Body of pancreas (tissue), 4 donors: ENCODE results near the gene EOGT. TPM values are rescaled to one million over a fixed set of nuclear protein-coding genes. Genes with fewer than 3 reads are reported as not detected.

Source experiments
- ATAC-seq: fragments of 150-250 bp; one replicate; pipeline ENCODE4 v1.9.1; 2016
- DNase-seq, 4 donors: peaks; one replicate each; pipeline ENCODE4 v3.0.0-alpha.2; 2019
- H3K27ac ChIP-seq, 4 donors: fragments of 200-600 bp; sonication (generic); 1 replicate in 3 of 4; 2 replicates in 1 of 4; pipeline versions ENCODE4 v1.5.1 to v1.6.1; 2016 to 2019; ENCODE audit warnings: mild to moderate bottlenecking in 1 of 4, mixed read lengths in 1 of 4, moderate library complexity in 1 of 4
- H3K27me3 ChIP-seq, 2 donors: fragments of 200-600 bp; sonication (generic); one replicate each; pipeline ENCODE4 v1.6.0; 2016; ENCODE audit warnings: mild to moderate bottlenecking in 1 of 2
- H3K36me3 ChIP-seq, 2 donors: fragments of 200-600 bp; sonication (generic); replicated peaks in 1 of 2; 2 replicates each; pipeline ENCODE4 v1.5.1; 2016; ENCODE audit warnings: low read depth in 2 of 2; ENCODE audit not compliant: insufficient read depth in 1 of 2
- H3K4me1 ChIP-seq: fragments of 200-600 bp; sonication (generic); one replicate; pipeline ENCODE4 v1.6.0; 2016
- H3K4me3 ChIP-seq, 2 donors: fragments of 200-600 bp; sonication (generic); 1 replicate in 1 of 2; 2 replicates in 1 of 2; pipeline ENCODE4 v1.5.1; 2016 to 2019
- H3K9me3 ChIP-seq, 3 donors: fragments of 200-600 bp; sonication (generic); 1 replicate in 2 of 3; 2 replicates in 1 of 3; pipeline ENCODE4 v1.5.1; 2016
- CTCF ChIP-seq, 7 experiments: fragments of 450-650 bp in 4 of 7; fragments of 200-600 bp in 3 of 7; sonication (generic) in 3 of 7; IDR thresholded peaks; one replicate each; pipeline ENCODE4 v1.5.1; 2016 to 2019; ENCODE audit warnings: antibody characterized with exemption in 7 of 7
- POLR2A ChIP-seq, 3 donors: fragments of 450-650 bp; IDR thresholded peaks; one replicate each; pipeline ENCODE4 v1.6.1; 2016; ENCODE audit warnings: antibody characterized with exemption in 3 of 3, mild to moderate bottlenecking in 2 of 3
- WGBS, 2 donors: methylation state at CpG; one replicate each; pipeline ENCODE4 v1.1.5; 2017; 5-methylcytosine and 5-hydroxymethylcytosine counted together
- intact Hi-C: fragments of 100-400 bp; cut with DNase I; formaldehyde crosslinking; loops from one replicate; pipeline ENCODE4 v1.15.1; 2023
- total RNA-seq, 2 donors: library from RNA; depleted of rRNA; stranded (reverse); fragments of >200 nt; gene quantifications; one replicate each; pipeline ENCODE4 v1.1.0, GENCODE V29; 2016

The EOGT gene
- total RNA-seq, 2 donors from 2014 or later, result 9.9 to 15.6 TPM

GRCh38 chr3:68997887-68998286 lies 15.6 kb downstream of the EOGT start:
- Histone ChIP-seq H3K9me3 (no peaks in the 10 kb centered on the region), H3K36me3 (peaks cover 6 to 18% of the 10 kb centered on the region in 2 donors), H3K27me3 (no peaks in the 10 kb centered on the region), H3K4me1 (no peaks in the 10 kb centered on the region), H3K4me3 (no peak overlapping the region), H3K27ac (no peak overlapping the region)
- 83 to 84% methylated on average over 6 of the region's 6 CpGs for WGBS, 2 donors
- intact Hi-C loops, result no loop called here
- ATAC-seq, result no peak
- TF ChIP-seq POLR2A (IDR thresholded peaks at IDR 0.05) (no peak), CTCF (IDR thresholded peaks at IDR 0.05) (no peak)
- no peak for DNase-seq

- no peaks in the 10 kb centered on the region for H3K27me3 ChIP-seq
- no peak for TF ChIP-seq POLR2A (IDR thresholded peaks at IDR 0.05)
- TF ChIP-seq CTCF (IDR thresholded peaks at IDR 0.05), result no peak
- H3K4me3 ChIP-seq, result no peak overlapping the region
- ATAC-seq (no peak), DNase-seq (no peak)
- 68 to 84% methylated on average over 7 to 8 of the region's 8 CpGs for WGBS, 2 donors
- H3K36me3 ChIP-seq, result peaks cover 6 to 16% of the 10 kb centered on the region in 2 donors
- intact Hi-C loops, result no loop called here
- no peaks in the 10 kb centered on the region for H3K4me1 ChIP-seq
- H3K9me3 ChIP-seq, result no peaks in the 10 kb centered on the region
- no peak overlapping the region for H3K27ac ChIP-seq
Measured at GRCh38 chr3:68996356-68996995, 17.0 kb downstream of the EOGT start.

- intact Hi-C loops, result no loop called here
- Histone ChIP-seq H3K27me3 (no peaks in the 10 kb centered on the region), H3K27ac (no peak overlapping the region), H3K9me3 (no peaks in the 10 kb centered on the region), H3K36me3 (peaks cover 3 to 23% of the 10 kb centered on the region in 2 donors), H3K4me1 (no peaks in the 10 kb centered on the region), H3K4me3 (no peak overlapping the region)
- WGBS, 2 donors, result 90 to 92% methylated on average over 4 of the region's 4 CpGs
- DNase-seq (no peak), ATAC-seq (no peak)
- TF ChIP-seq CTCF (IDR thresholded peaks at IDR 0.05) (no peak), POLR2A (IDR thresholded peaks at IDR 0.05) (no peak)
Measured at GRCh38 chr3:68988740-68989139, 24.7 kb downstream of the EOGT start.

GRCh38 chr3:68987322-68987721 lies 26.2 kb downstream of the EOGT start:
- no peaks in the 10 kb centered on the region for H3K9me3 ChIP-seq
- H3K36me3 ChIP-seq, result peaks cover 3 to 22% of the 10 kb centered on the region in 2 donors
- H3K4me3 ChIP-seq, result no peak overlapping the region
- H3K27me3 ChIP-seq, result no peaks in the 10 kb centered on the region
- DNase-seq (no peak), ATAC-seq (no peak)
- H3K27ac ChIP-seq, result no peak overlapping the region
- 77 to 85% methylated on average over 6 of the region's 6 CpGs for WGBS, 2 donors
- H3K4me1 ChIP-seq, result no peaks in the 10 kb centered on the region
- intact Hi-C loops, result no loop called here
- TF ChIP-seq CTCF (IDR thresholded peaks at IDR 0.05), result no peak
- TF ChIP-seq POLR2A (IDR thresholded peaks at IDR 0.05), result no peak
